ENCODE results near the gene CACNB2. TPM values are rescaled to one million over a fixed set of nuclear protein-coding genes. Genes with fewer than 3 reads are reported as not detected.

Gene CACNB2
- total RNA-seq (2014; rRNA removed; shearing (Covaris generic); ENCODE audit: low replicate concordance), result not detected in 2 replicates

DNA sequence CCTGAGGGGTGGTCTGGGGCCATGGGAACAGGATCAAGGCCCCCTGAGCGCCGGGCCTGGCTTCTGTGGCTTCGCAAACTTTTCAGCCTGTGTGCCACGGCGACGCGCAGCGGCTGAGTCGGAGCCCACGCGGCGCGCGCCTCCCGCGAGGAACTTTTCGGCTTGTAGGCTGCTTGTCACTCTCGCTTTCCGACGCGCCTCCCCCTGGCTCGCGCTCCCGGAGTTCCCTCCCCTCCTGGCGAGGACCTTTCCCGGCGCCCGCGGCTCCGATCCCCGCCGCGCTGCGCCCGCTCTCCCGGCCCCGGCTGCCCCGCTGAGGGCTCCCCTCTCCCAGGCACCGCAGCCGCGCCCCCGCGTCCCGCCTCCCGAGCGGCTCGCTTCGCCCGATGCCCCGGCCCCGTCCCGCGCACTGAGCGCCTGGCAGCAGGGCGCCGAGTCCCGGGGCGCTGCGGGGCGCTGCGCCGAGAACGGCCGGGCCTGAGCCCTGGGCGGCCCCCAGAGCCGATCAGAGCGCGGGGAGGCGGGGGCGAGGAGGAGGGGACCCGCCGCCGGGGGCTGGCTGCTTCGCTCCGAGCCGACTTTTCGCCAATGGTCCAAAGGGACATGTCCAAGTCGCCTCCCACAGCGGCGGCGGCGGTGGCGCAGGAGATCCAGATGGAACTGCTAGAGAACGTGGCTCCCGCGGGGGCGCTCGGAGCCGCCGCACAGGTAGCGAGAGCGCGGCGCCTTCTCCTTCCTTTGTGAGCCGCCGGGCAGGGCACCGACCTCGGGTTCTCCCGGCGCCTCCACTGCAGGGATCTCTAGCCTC is at the start of gene CACNB2:
CACNB2 (plus strand) TSS at position 276 of the 808 bp plus-strand sequence.
- H3K27me3 ChIP-seq, result no peaks in the 10 kb centered on the region
- DNase-seq, result peak; percentile 61
- 0 out of 2 replicates have a peak, but pooled peaks cover 3% of the 10 kb centered on the region for H3K9me3 ChIP-seq
- H3K4me3 ChIP-seq, result peak within 1 kb of the TSS; percentile 50
- H3K36me3 ChIP-seq, result no peaks in the 10 kb centered on the region

DNA sequence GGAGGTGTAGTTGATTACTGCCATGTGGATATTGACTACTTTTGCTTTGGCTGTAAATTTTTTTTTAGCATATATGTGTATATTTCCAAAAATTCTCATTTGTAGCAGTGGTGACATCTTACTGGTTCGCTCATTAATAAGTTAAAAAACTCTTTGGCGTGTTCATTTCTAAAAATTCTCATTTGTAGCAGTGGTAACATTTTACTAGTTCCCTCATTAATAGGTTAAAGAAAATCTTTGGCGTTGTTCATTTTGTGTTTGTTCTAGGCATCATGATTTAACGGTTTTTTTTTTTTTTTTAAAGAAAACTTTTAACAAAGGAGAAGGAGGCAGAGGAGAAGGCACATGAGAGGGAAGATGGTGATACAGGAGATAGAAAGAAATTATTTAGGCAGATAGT is 45.9 kb upstream of the CACNB2 start:
- Histone ChIP-seq H3K9me3 (no peaks in the 10 kb centered on the region), H3K27me3 (no peaks in the 10 kb centered on the region), H3K4me3 (no peak overlapping the region), H3K36me3 (no peaks in the 10 kb centered on the region)
- no peak for DNase-seq

GRCh38 chr10:18094793-18095192 is 45.4 kb upstream of the CACNB2 start:
- Histone ChIP-seq H3K27me3 (no peaks in the 10 kb centered on the region), H3K9me3 (no peaks in the 10 kb centered on the region), H3K36me3 (no peaks in the 10 kb centered on the region), H3K4me3 (no peak overlapping the region)
- no peak for DNase-seq

GRCh38 chr10:18097524-18097923 is 42.7 kb upstream of the CACNB2 start:
- no peak for DNase-seq
- no peak overlapping the region for H3K4me3 ChIP-seq
- H3K27me3 ChIP-seq, result no peaks in the 10 kb centered on the region
- H3K9me3 ChIP-seq, result no peaks in the 10 kb centered on the region
- no peaks in the 10 kb centered on the region for H3K36me3 ChIP-seq

DNA sequence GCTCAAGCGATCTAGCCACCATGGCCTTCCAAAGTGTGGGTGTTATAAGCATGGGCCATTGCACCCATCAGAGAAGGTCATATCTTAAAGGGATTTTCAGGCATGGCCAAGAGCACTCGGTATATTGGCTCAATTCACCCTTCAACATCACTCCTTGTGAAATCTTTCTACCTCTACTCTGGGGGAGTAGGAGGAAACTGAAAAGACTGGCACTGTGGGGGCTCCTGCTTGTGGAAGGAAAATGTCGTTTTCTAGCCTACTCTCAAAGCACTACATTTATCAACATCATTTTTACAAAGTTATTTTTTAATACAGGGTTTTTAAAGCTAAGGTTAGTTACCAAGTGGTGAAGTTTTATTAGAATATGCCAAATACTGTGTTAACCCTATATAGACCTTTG is 42.0 kb upstream of the CACNB2 start:
- Histone ChIP-seq H3K27me3 (no peaks in the 10 kb centered on the region), H3K4me3 (no peak overlapping the region), H3K36me3 (no peaks in the 10 kb centered on the region), H3K9me3 (no peaks in the 10 kb centered on the region)
- DNase-seq, result no peak

- no peaks in the 10 kb centered on the region for H3K36me3 ChIP-seq
- no peaks in the 10 kb centered on the region for H3K9me3 ChIP-seq
- no peak for DNase-seq
- no peaks in the 10 kb centered on the region for H3K27me3 ChIP-seq
- no peak overlapping the region for H3K4me3 ChIP-seq
These were observed 40.8 kb upstream of the CACNB2 start for GRCh38 chr10:18099415-18099814.

DNA sequence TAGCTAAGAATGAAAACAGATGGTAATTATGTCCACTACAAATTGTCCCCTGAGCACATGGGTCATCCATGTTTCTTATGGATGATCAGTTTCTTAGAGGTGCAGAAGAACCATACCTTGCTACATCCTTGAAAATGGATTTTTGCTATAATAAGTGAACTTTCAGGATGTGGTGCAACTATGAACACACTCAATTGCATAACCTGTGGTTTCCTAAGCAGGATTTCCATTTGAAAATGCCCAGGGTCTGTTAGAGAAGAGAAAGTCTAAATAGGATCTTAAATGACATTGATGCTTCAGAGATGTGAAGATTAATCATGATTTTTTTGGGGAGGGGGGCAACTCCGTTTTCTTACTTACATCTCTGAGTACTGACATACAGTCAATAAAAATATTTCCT is 39.6 kb upstream of the CACNB2 start:
- Histone ChIP-seq H3K9me3 (no peaks in the 10 kb centered on the region), H3K27me3 (no peaks in the 10 kb centered on the region), H3K4me3 (no peak overlapping the region), H3K36me3 (no peaks in the 10 kb centered on the region)
- DNase-seq, result no peak

- H3K9me3 ChIP-seq, result no peaks in the 10 kb centered on the region
- no peaks in the 10 kb centered on the region for H3K36me3 ChIP-seq
- H3K27me3 ChIP-seq, result no peaks in the 10 kb centered on the region
- DNase-seq, result no peak
- no peak overlapping the region for H3K4me3 ChIP-seq
These were observed 37.8 kb upstream of the CACNB2 start for GRCh38 chr10:18102404-18102803.

DNA sequence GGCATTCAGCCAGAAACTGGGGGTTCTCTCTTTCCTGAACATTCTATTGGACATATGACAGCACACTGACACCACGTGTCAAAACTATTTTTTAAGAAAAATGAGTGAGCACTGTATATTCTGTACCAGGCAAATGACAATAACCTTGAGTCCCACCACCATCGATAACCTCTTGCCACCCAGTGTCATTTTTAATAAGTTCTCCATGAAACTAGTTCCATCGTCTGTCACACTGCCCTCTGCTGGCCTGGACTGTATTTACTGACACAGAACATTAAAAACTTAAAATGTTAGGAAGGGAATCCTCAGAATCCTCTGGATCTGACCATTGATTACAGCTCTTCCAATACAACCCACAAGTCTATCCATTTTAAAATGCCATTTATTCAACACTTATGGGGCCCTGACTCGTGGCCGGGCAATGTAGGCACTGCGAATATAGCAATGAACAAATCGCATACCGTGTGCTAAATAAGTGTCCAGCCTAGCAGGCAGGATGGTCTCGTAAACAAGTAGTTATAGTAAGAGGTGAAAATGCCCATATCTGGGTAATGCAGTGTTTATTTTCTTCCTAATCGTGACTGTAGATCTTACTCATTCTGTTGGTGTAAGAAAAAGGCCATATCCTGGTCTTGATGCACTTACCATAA is 35.9 kb upstream of the CACNB2 start:
- DNase-seq, result peak; percentile 20
- Histone ChIP-seq H3K4me3 (no peak overlapping the region), H3K36me3 (no peaks in the 10 kb centered on the region), H3K9me3 (no peaks in the 10 kb centered on the region), H3K27me3 (no peaks in the 10 kb centered on the region)

DNA sequence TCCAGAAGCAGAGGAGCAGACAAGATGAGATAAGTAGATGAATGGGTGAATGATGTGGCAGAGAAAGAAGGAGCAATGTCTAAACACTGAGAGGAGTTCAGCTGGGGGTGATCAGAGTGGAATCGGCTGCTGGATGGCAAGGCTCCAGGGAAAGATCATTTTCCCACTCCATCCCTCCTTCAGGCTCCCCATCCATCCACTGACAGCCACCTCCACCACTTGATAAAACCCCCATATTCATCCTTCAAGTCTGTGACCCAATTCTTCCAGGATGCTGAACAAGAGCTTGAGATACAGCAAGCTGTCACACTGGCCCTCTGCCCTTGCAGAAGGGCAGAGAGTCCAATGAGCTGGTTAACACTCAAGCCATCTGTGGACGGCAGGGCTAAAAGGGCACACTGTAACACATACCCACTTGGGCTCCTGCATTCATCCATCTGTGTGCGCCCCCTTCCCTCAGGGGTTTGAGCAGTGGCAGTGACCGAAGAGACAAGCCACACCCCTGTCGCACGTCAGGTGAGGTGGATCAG is 30.8 kb upstream of the CACNB2 start:
- no peaks in the 10 kb centered on the region for H3K27me3 ChIP-seq
- no peaks in the 10 kb centered on the region for H3K36me3 ChIP-seq
- H3K4me3 ChIP-seq, result no peak overlapping the region
- DNase-seq, result no peak
- H3K9me3 ChIP-seq, result no peaks in the 10 kb centered on the region

- no peak for DNase-seq
- Histone ChIP-seq H3K4me3 (no peak overlapping the region), H3K9me3 (no peaks in the 10 kb centered on the region), H3K36me3 (no peaks in the 10 kb centered on the region), H3K27me3 (no peaks in the 10 kb centered on the region)
These were observed 26.3 kb upstream of the CACNB2 start for GRCh38 chr10:18113881-18114280.

DNA sequence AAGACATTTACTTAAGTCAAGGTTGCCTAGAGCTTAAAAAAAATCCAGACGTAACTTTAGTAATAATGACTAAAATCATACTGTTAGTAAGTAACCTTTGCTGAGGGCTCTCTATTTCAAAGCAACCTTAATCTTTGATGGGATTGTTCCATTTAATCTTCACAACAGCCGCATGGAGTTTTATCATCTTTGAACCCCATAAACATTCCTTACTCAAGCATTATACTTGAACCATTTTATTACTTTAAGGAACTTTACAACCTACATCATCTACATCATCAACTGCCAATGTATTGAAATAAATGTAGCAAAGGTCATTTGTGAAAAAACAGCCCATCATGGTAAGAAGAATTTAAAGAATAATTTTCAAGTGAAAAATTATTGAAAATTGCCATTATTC is 22.9 kb upstream of the CACNB2 start:
- H3K36me3 ChIP-seq, result no peaks in the 10 kb centered on the region
- no peak overlapping the region for H3K4me3 ChIP-seq
- H3K9me3 ChIP-seq, result no peaks in the 10 kb centered on the region
- DNase-seq, result no peak
- H3K27me3 ChIP-seq, result no peaks in the 10 kb centered on the region

DNA sequence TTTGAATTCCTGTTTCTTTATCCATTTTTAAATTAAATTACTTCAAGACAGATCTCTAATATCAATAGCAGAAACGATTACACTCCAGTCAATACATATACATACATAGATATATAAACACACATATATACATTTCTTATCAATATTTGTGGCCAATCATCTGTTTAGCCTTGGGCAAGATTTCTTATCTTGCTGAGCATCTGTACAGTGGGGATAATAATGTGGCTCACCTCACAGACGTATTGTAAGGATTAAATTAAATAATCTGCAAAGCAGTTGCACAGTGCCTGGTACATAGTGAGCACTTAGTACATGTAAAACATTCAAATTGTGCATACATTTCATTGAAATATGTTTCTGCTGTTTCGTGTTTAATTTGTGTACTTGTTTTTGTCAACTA is 17.5 kb upstream of the CACNB2 start:
- no peak for DNase-seq
- Histone ChIP-seq H3K27me3 (no peaks in the 10 kb centered on the region), H3K36me3 (no peaks in the 10 kb centered on the region), H3K9me3 (no peaks in the 10 kb centered on the region), H3K4me3 (no peak overlapping the region)

GRCh38 chr10:18133046-18133445 is 7.2 kb upstream of the CACNB2 start:
- no peak for DNase-seq
- Histone ChIP-seq H3K36me3 (no peaks in the 10 kb centered on the region), H3K9me3 (0 out of 2 replicates have a peak, but pooled peaks cover 3% of the 10 kb centered on the region), H3K4me3 (no peak overlapping the region), H3K27me3 (no peaks in the 10 kb centered on the region)

DNA sequence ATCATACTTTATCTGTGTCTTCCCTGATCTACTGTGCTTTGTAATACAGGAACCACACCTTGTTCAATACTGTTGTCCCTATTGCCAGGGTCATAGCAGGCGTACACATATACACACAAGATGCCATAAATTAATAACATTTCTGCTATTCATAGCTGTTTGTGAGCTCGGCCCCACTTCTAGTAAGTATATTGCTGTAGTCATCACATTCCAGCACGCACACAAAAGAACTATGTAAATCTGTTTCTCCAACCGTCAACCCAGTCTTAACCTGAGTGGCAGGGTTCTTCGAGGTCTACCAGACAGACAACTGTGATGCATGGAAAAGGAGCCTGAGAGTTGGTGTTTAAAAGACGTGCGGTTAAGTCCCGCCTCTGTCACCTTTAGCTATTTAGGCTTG is 5.7 kb upstream of the CACNB2 start:
- H3K4me3 ChIP-seq, result no peak overlapping the region
- DNase-seq, result no peak
- H3K36me3 ChIP-seq, result no peaks in the 10 kb centered on the region
- H3K9me3 ChIP-seq, result 0 out of 2 replicates have a peak, but pooled peaks cover 3% of the 10 kb centered on the region
- H3K27me3 ChIP-seq, result no peaks in the 10 kb centered on the region

- no peak for DNase-seq
- Histone ChIP-seq H3K9me3 (0 out of 2 replicates have a peak, but pooled peaks cover 3% of the 10 kb centered on the region), H3K36me3 (no peaks in the 10 kb centered on the region), H3K4me3 (no peak overlapping the region), H3K27me3 (no peaks in the 10 kb centered on the region)
These were observed 5.3 kb upstream of the CACNB2 start for GRCh38 chr10:18134921-18135320.

GRCh38 chr10:18136073-18136791 is 4.0 kb upstream of the CACNB2 start:
- Histone ChIP-seq H3K9me3 (0 out of 2 replicates have a peak, but pooled peaks cover 3% of the 10 kb centered on the region), H3K27me3 (no peaks in the 10 kb centered on the region), H3K4me3 (no peak overlapping the region), H3K36me3 (no peaks in the 10 kb centered on the region)
- DNase-seq, result no peak

Measured in MG63 (cell line).